ENCODE results near the gene RPS6KA5. TPM values are rescaled to one million over a fixed set of nuclear protein-coding genes. Genes with fewer than 3 reads are reported as not detected.
"Not testable (repeated sequence)": the region's sequence is repeated elsewhere in the genome, so short reads cannot be mapped to it uniquely, and the experiment has no call there.

RPS6KA5 gene
- total and polyA plus RNA-seq, 2 donors (not counting 1 experiment from before 2014, with no cell fraction given) = 0.59 to 2.0 TPM

- Histone ChIP-seq H3K4me2 (ENCODE audit: extremely low read depth, insufficient read depth, low read length) (no peak overlapping the region), H3K27ac (ENCODE audit: insufficient read depth, low read length) (no peak overlapping the region), H3K4me1 (ENCODE audit: control insufficient read depth, extremely low read depth, insufficient read depth, low read length) (no peaks in the 10 kb centered on the region), H4K20me1 (ENCODE audit: control insufficient read depth, extremely low read depth, insufficient read depth, low read length) (no peaks in the 10 kb centered on the region), H3K4me3 (replicated peaks in 1 of 4; ENCODE audit: control extremely low read depth in 1 of 4, insufficient read depth in 1 of 4, low read depth in 3 of 4, low read length in 4 of 4) (no peak overlapping the region), H2AFZ (ENCODE audit: low read length) (no peak overlapping the region), H3K27me3 (ENCODE audit: control insufficient read depth, insufficient read depth, low read length) (no peaks in the 10 kb centered on the region), H3K9me3 (ENCODE audit: control insufficient read depth, insufficient read depth, low read depth, low read length) (no peaks in the 10 kb centered on the region), H3K36me3 (ENCODE audit: control insufficient read depth, insufficient read depth, low read length) (no peaks in the 10 kb centered on the region), H3K79me2 (ENCODE audit: control insufficient read depth, insufficient read depth, low read length) (no peaks in the 10 kb centered on the region), H3K9ac (ENCODE audit: insufficient read depth, low read length) (no peak overlapping the region)
- peak in 1 of 2 donors; percentile 71 for DNase-seq (ENCODE audit: low read depth in 2 of 2)
- TF ChIP-seq CTCF (conservative IDR thresholded peaks at IDR 0.05 in 1 of 2, IDR thresholded peaks at IDR 0.05 in 1 of 2; ENCODE audit: low read depth in 1 of 2, low read length in 2 of 2) (no peak), EZH2 (IDR thresholded peaks at IDR 0.05; ENCODE audit: low read length, missing control alignments) (no peak)
These were observed 22.0 kb downstream of the RPS6KA5 start for GRCh38 chr14:91038439-91038838.

- TF ChIP-seq CTCF (conservative IDR thresholded peaks at IDR 0.05 in 1 of 2, IDR thresholded peaks at IDR 0.05 in 1 of 2; ENCODE audit: low read depth in 1 of 2, low read length in 2 of 2) (no peak), EZH2 (IDR thresholded peaks at IDR 0.05; ENCODE audit: low read length, missing control alignments) (no peak)
- no peak for DNase-seq (ENCODE audit: low read depth in 2 of 2)
- no peaks in the 10 kb centered on the region for H3K27me3 ChIP-seq (ENCODE audit: control insufficient read depth, insufficient read depth, low read length)
- no peaks in the 10 kb centered on the region for H3K4me1 ChIP-seq (ENCODE audit: control insufficient read depth, extremely low read depth, insufficient read depth, low read length)
- no peak overlapping the region for H3K27ac ChIP-seq (ENCODE audit: insufficient read depth, low read length)
- H2AFZ ChIP-seq (ENCODE audit: low read length) = no peak overlapping the region
- no peaks in the 10 kb centered on the region for H3K79me2 ChIP-seq (ENCODE audit: control insufficient read depth, insufficient read depth, low read length)
- H3K36me3 ChIP-seq (ENCODE audit: control insufficient read depth, insufficient read depth, low read length) = no peaks in the 10 kb centered on the region
- H3K4me2 ChIP-seq (ENCODE audit: extremely low read depth, insufficient read depth, low read length) = no peak overlapping the region
- no peak overlapping the region for H3K9ac ChIP-seq (ENCODE audit: insufficient read depth, low read length)
- H4K20me1 ChIP-seq (ENCODE audit: control insufficient read depth, extremely low read depth, insufficient read depth, low read length) = no peaks in the 10 kb centered on the region
- H3K9me3 ChIP-seq (ENCODE audit: control insufficient read depth, insufficient read depth, low read depth, low read length) = no peaks in the 10 kb centered on the region
- no peak overlapping the region for H3K4me3 ChIP-seq (replicated peaks in 1 of 4; ENCODE audit: control extremely low read depth in 1 of 4, insufficient read depth in 1 of 4, low read depth in 3 of 4, low read length in 4 of 4)
These were observed 23.5 kb downstream of the RPS6KA5 start for GRCh38 chr14:91036741-91037469.

- no peaks in the 10 kb centered on the region for H3K27me3 ChIP-seq (ENCODE audit: control insufficient read depth, insufficient read depth, low read length)
- H2AFZ ChIP-seq (ENCODE audit: low read length) = no peak overlapping the region
- H3K27ac ChIP-seq (ENCODE audit: insufficient read depth, low read length) = no peak overlapping the region
- H3K9me3 ChIP-seq (ENCODE audit: control insufficient read depth, insufficient read depth, low read depth, low read length) = no peaks in the 10 kb centered on the region
- no peak for DNase-seq (ENCODE audit: low read depth in 2 of 2)
- no peak overlapping the region for H3K4me3 ChIP-seq (replicated peaks in 1 of 4; ENCODE audit: control extremely low read depth in 1 of 4, insufficient read depth in 1 of 4, low read depth in 3 of 4, low read length in 4 of 4)
- H3K79me2 ChIP-seq (ENCODE audit: control insufficient read depth, insufficient read depth, low read length) = no peaks in the 10 kb centered on the region
- TF ChIP-seq EZH2 (IDR thresholded peaks at IDR 0.05; ENCODE audit: low read length, missing control alignments) (no peak), CTCF (conservative IDR thresholded peaks at IDR 0.05 in 1 of 2, IDR thresholded peaks at IDR 0.05 in 1 of 2; ENCODE audit: low read depth in 1 of 2, low read length in 2 of 2) (no peak)
- no peaks in the 10 kb centered on the region for H4K20me1 ChIP-seq (ENCODE audit: control insufficient read depth, extremely low read depth, insufficient read depth, low read length)
- H3K4me2 ChIP-seq (ENCODE audit: extremely low read depth, insufficient read depth, low read length) = no peak overlapping the region
- H3K4me1 ChIP-seq (ENCODE audit: control insufficient read depth, extremely low read depth, insufficient read depth, low read length) = no peaks in the 10 kb centered on the region
- no peaks in the 10 kb centered on the region for H3K36me3 ChIP-seq (ENCODE audit: control insufficient read depth, insufficient read depth, low read length)
- no peak overlapping the region for H3K9ac ChIP-seq (ENCODE audit: insufficient read depth, low read length)
These were observed 24.6 kb downstream of the RPS6KA5 start for GRCh38 chr14:91035855-91036254.

GRCh38 chr14:91034379-91034778 lies 26.1 kb downstream of the RPS6KA5 start:
- not testable (repeated sequence) for H3K36me3 ChIP-seq (ENCODE audit: control insufficient read depth, insufficient read depth, low read length); H3K4me1 ChIP-seq (ENCODE audit: control insufficient read depth, extremely low read depth, insufficient read depth, low read length); H3K9ac ChIP-seq (ENCODE audit: insufficient read depth, low read length); H2AFZ ChIP-seq (ENCODE audit: low read length); H3K9me3 ChIP-seq (ENCODE audit: control insufficient read depth, insufficient read depth, low read depth, low read length); H3K27ac ChIP-seq (ENCODE audit: insufficient read depth, low read length); H3K79me2 ChIP-seq (ENCODE audit: control insufficient read depth, insufficient read depth, low read length); H3K4me2 ChIP-seq (ENCODE audit: extremely low read depth, insufficient read depth, low read length); H3K27me3 ChIP-seq (ENCODE audit: control insufficient read depth, insufficient read depth, low read length); H4K20me1 ChIP-seq (ENCODE audit: control insufficient read depth, extremely low read depth, insufficient read depth, low read length); DNase-seq (ENCODE audit: low read depth in 2 of 2); H3K4me3 ChIP-seq (replicated peaks in 1 of 4; ENCODE audit: control extremely low read depth in 1 of 4, insufficient read depth in 1 of 4, low read depth in 3 of 4, low read length in 4 of 4)
